ENCODE results near the gene SNX13.
A peak's percentile ranks its signal among the peaks of the same experiment; 100 is the strongest.

SNX13 gene

GRCh38 chr7:17931069-17931468 is 9.2 kb downstream of the SNX13 start:
- no peak overlapping the region for H3K27ac ChIP-seq (ENCODE audit: low read length, poor library complexity, severe bottlenecking)
- no peak overlapping the region for H4K91ac ChIP-seq (ENCODE audit: low read length)
- H3K79me1 ChIP-seq (replicated peaks; ENCODE audit: low read length, poor library complexity, severe bottlenecking), result peaks cover 11% of the 10 kb centered on the region
- H2AK5ac ChIP-seq (ENCODE audit: low read length, severe bottlenecking), result no peak overlapping the region
- no peak overlapping the region for H3K4me2 ChIP-seq (ENCODE audit: low read length, poor library complexity, severe bottlenecking)
- H2AFZ ChIP-seq (ENCODE audit: low read depth, low read length), result no peak overlapping the region
- no peaks in the 10 kb centered on the region for H3K36me3 ChIP-seq (ENCODE audit: control insufficient read depth in 1 of 2, insufficient read depth in 2 of 2, low read depth in 1 of 2, low read length in 2 of 2)
- no peak overlapping the region for H2BK5ac ChIP-seq (ENCODE audit: low read depth, low read length, poor library complexity, severe bottlenecking)
- H3K9ac ChIP-seq (ENCODE audit: low read length), result no peak overlapping the region
- no peak overlapping the region for H2BK15ac ChIP-seq (ENCODE audit: low read depth, poor library complexity, severe bottlenecking)
- H3K4ac ChIP-seq (ENCODE audit: low read depth in 1 of 2, low read length in 2 of 2), result no peak overlapping the region
- H3K4me1 ChIP-seq (ENCODE audit: control insufficient read depth, insufficient read depth, low read depth, low read length), result no peaks in the 10 kb centered on the region
- H3K4me3 ChIP-seq (ENCODE audit: insufficient read depth in 1 of 2, low read depth in 1 of 2, low read length in 2 of 2), result no peak overlapping the region
- H3K23ac ChIP-seq (ENCODE audit: low read length in 2 of 2), result no peak overlapping the region
- no peak for DNase-seq
- no peak overlapping the region for H3K18ac ChIP-seq (ENCODE audit: low read depth in 1 of 2, low read length in 2 of 2)
- H3K14ac ChIP-seq (ENCODE audit: low read length in 2 of 2), result no peak overlapping the region
- 78% methylated on average over 1 of the region's 1 CpG for WGBS
- no peak overlapping the region for H4K8ac ChIP-seq (ENCODE audit: low read length)
- no peak overlapping the region for H2BK120ac ChIP-seq (ENCODE audit: low read depth, low read length)
- no peak overlapping the region for H2BK12ac ChIP-seq (ENCODE audit: low read length in 2 of 2)
- no peaks in the 10 kb centered on the region for H3K9me3 ChIP-seq (ENCODE audit: control insufficient read depth, low read length)
- H3K27me3 ChIP-seq (ENCODE audit: control insufficient read depth in 1 of 2, insufficient read depth in 1 of 2, low read length in 2 of 2), result no peaks in the 10 kb centered on the region

- Histone ChIP-seq H3K27ac (ENCODE audit: low read length, poor library complexity, severe bottlenecking) (no peak overlapping the region), H3K18ac (ENCODE audit: low read depth in 1 of 2, low read length in 2 of 2) (no peak overlapping the region)
- WGBS, result 84% methylated on average over 2 of the region's 2 CpGs
These were observed 9.7 kb downstream of the SNX13 start for GRCh38 chr7:17930546-17930945.

GRCh38 chr7:17929647-17930395 is 10.5 kb downstream of the SNX13 start:
- 90% methylated on average over 1 of the region's 5 CpGs for WGBS
- H4K8ac ChIP-seq (ENCODE audit: low read length), result no peak overlapping the region

More at GRCh38 chr7:17930546-17930945, 9.7 kb downstream of the SNX13 start:
- Histone ChIP-seq H3K4ac (ENCODE audit: low read depth in 1 of 2, low read length in 2 of 2) (no peak overlapping the region), H3K4me2 (ENCODE audit: low read length, poor library complexity, severe bottlenecking) (no peak overlapping the region), H3K4me1 (ENCODE audit: control insufficient read depth, insufficient read depth, low read depth, low read length) (no peaks in the 10 kb centered on the region), H3K79me1 (replicated peaks; ENCODE audit: low read length, poor library complexity, severe bottlenecking) (peaks cover 11% of the 10 kb centered on the region), H2BK5ac (ENCODE audit: low read depth, low read length, poor library complexity, severe bottlenecking) (no peak overlapping the region), H2BK12ac (ENCODE audit: low read length in 2 of 2) (peak overlapping the region in 1 of 2 experiments; percentile 77), H2AK5ac (ENCODE audit: low read length, severe bottlenecking) (no peak overlapping the region), H4K8ac (ENCODE audit: low read length) (no peak overlapping the region), H3K36me3 (ENCODE audit: control insufficient read depth in 1 of 2, insufficient read depth in 2 of 2, low read depth in 1 of 2, low read length in 2 of 2) (no peaks in the 10 kb centered on the region), H4K91ac (ENCODE audit: low read length) (peak overlapping the region; percentile 27), H3K9ac (ENCODE audit: low read length) (no peak overlapping the region), H2AFZ (ENCODE audit: low read depth, low read length) (no peak overlapping the region), H3K23ac (ENCODE audit: low read length in 2 of 2) (no peak overlapping the region), H2BK120ac (ENCODE audit: low read depth, low read length) (no peak overlapping the region), H3K27me3 (ENCODE audit: control insufficient read depth in 1 of 2, insufficient read depth in 1 of 2, low read length in 2 of 2) (no peaks in the 10 kb centered on the region), H3K4me3 (ENCODE audit: insufficient read depth in 1 of 2, low read depth in 1 of 2, low read length in 2 of 2) (no peak overlapping the region), H3K14ac (ENCODE audit: low read length in 2 of 2) (no peak overlapping the region), H2BK15ac (ENCODE audit: low read depth, poor library complexity, severe bottlenecking) (no peak overlapping the region), H3K9me3 (ENCODE audit: control insufficient read depth, low read length) (no peaks in the 10 kb centered on the region)
- no peak for DNase-seq

GRCh38 chr7:17928055-17928454 is 12.2 kb downstream of the SNX13 start:
- no peak overlapping the region for H2BK12ac ChIP-seq (ENCODE audit: low read length in 2 of 2)
- H3K4ac ChIP-seq (ENCODE audit: low read depth in 1 of 2, low read length in 2 of 2), result no peak overlapping the region
- H2AK5ac ChIP-seq (ENCODE audit: low read length, severe bottlenecking), result no peak overlapping the region
- no peaks in the 10 kb centered on the region for H3K4me1 ChIP-seq (ENCODE audit: control insufficient read depth, insufficient read depth, low read depth, low read length)
- H2BK120ac ChIP-seq (ENCODE audit: low read depth, low read length), result no peak overlapping the region
- H2AFZ ChIP-seq (ENCODE audit: low read depth, low read length), result no peak overlapping the region
- H3K14ac ChIP-seq (ENCODE audit: low read length in 2 of 2), result no peak overlapping the region
- no peak overlapping the region for H3K23ac ChIP-seq (ENCODE audit: low read length in 2 of 2)
- no peaks in the 10 kb centered on the region for H3K36me3 ChIP-seq (ENCODE audit: control insufficient read depth in 1 of 2, insufficient read depth in 2 of 2, low read depth in 1 of 2, low read length in 2 of 2)
- no peaks in the 10 kb centered on the region for H3K27me3 ChIP-seq (ENCODE audit: control insufficient read depth in 1 of 2, insufficient read depth in 1 of 2, low read length in 2 of 2)
- H4K91ac ChIP-seq (ENCODE audit: low read length), result no peak overlapping the region
- H3K4me3 ChIP-seq (ENCODE audit: insufficient read depth in 1 of 2, low read depth in 1 of 2, low read length in 2 of 2), result no peak overlapping the region
- no peaks in the 10 kb centered on the region for H3K9me3 ChIP-seq (ENCODE audit: control insufficient read depth, low read length)
- no peak for DNase-seq
- H3K79me1 ChIP-seq (replicated peaks; ENCODE audit: low read length, poor library complexity, severe bottlenecking), result peaks cover 12% of the 10 kb centered on the region
- no peak overlapping the region for H3K4me2 ChIP-seq (ENCODE audit: low read length, poor library complexity, severe bottlenecking)
- H3K9ac ChIP-seq (ENCODE audit: low read length), result no peak overlapping the region
- H3K18ac ChIP-seq (ENCODE audit: low read depth in 1 of 2, low read length in 2 of 2), result no peak overlapping the region
- 67% methylated on average over 1 of the region's 1 CpG for WGBS
- H4K8ac ChIP-seq (ENCODE audit: low read length), result no peak overlapping the region
- H2BK5ac ChIP-seq (ENCODE audit: low read depth, low read length, poor library complexity, severe bottlenecking), result no peak overlapping the region
- no peak overlapping the region for H3K27ac ChIP-seq (ENCODE audit: low read length, poor library complexity, severe bottlenecking)
- H2BK15ac ChIP-seq (ENCODE audit: low read depth, poor library complexity, severe bottlenecking), result no peak overlapping the region

More at GRCh38 chr7:17929647-17930395, 10.5 kb downstream of the SNX13 start:
- Histone ChIP-seq H2BK15ac (ENCODE audit: low read depth, poor library complexity, severe bottlenecking) (no peak overlapping the region), H3K4ac (ENCODE audit: low read depth in 1 of 2, low read length in 2 of 2) (no peak overlapping the region), H2BK120ac (ENCODE audit: low read depth, low read length) (no peak overlapping the region), H3K27ac (ENCODE audit: low read length, poor library complexity, severe bottlenecking) (no peak overlapping the region), H2AFZ (ENCODE audit: low read depth, low read length) (no peak overlapping the region), H4K91ac (ENCODE audit: low read length) (no peak overlapping the region), H3K36me3 (ENCODE audit: control insufficient read depth in 1 of 2, insufficient read depth in 2 of 2, low read depth in 1 of 2, low read length in 2 of 2) (no peaks in the 10 kb centered on the region), H3K79me1 (replicated peaks; ENCODE audit: low read length, poor library complexity, severe bottlenecking) (peaks cover 11% of the 10 kb centered on the region), H2BK12ac (ENCODE audit: low read length in 2 of 2) (no peak overlapping the region), H3K27me3 (ENCODE audit: control insufficient read depth in 1 of 2, insufficient read depth in 1 of 2, low read length in 2 of 2) (no peaks in the 10 kb centered on the region), H3K4me1 (ENCODE audit: control insufficient read depth, insufficient read depth, low read depth, low read length) (no peaks in the 10 kb centered on the region), H3K14ac (ENCODE audit: low read length in 2 of 2) (no peak overlapping the region), H2BK5ac (ENCODE audit: low read depth, low read length, poor library complexity, severe bottlenecking) (no peak overlapping the region), H2AK5ac (ENCODE audit: low read length, severe bottlenecking) (no peak overlapping the region), H3K4me2 (ENCODE audit: low read length, poor library complexity, severe bottlenecking) (no peak overlapping the region), H3K18ac (ENCODE audit: low read depth in 1 of 2, low read length in 2 of 2) (no peak overlapping the region), H3K9ac (ENCODE audit: low read length) (no peak overlapping the region), H3K9me3 (ENCODE audit: control insufficient read depth, low read length) (no peaks in the 10 kb centered on the region), H3K4me3 (ENCODE audit: insufficient read depth in 1 of 2, low read depth in 1 of 2, low read length in 2 of 2) (no peak overlapping the region), H3K23ac (ENCODE audit: low read length in 2 of 2) (no peak overlapping the region)
- no peak for DNase-seq
